H9 (cell line): Measurements from ENCODE around the gene TMPRSS3. TPM values are rescaled to one million over a fixed set of nuclear protein-coding genes. Genes with fewer than 3 reads are reported as not detected.

Experiments
- DNase-seq: peaks from one replicate; pipeline ENCODE4 v3.0.0-alpha.2; 2017
- H2AFZ ChIP-seq: one replicate; pipeline ENCODE4 v1.6.1; 2013; ENCODE audit warnings: mild to moderate bottlenecking, low read length, control low read depth, moderate library complexity
- H2AK5ac ChIP-seq: 2 replicates; pipeline ENCODE4 v1.6.1; 2013; ENCODE audit warnings: low read length, control low read depth, mixed read lengths; ENCODE audit not compliant: insufficient read length
- H2BK120ac ChIP-seq: one replicate; pipeline ENCODE4 v1.6.1; 2013; ENCODE audit warnings: low read depth, mild to moderate bottlenecking, low read length, control low read depth, inconsistent platforms; ENCODE audit not compliant: poor library complexity, severe bottlenecking
- H2BK12ac ChIP-seq: 2 replicates; pipeline ENCODE4 v1.6.1; 2013; ENCODE audit warnings: low read length, control low read depth, mixed read lengths, low read depth; ENCODE audit not compliant: insufficient read length
- H2BK15ac ChIP-seq: 2 replicates; pipeline ENCODE4 v1.6.1; 2013; ENCODE audit warnings: low read depth, low read length, control low read depth
- H2BK20ac ChIP-seq: one replicate; pipeline ENCODE4 v1.6.1; 2013; ENCODE audit warnings: low read depth, mild to moderate bottlenecking, low read length, control low read depth, inconsistent platforms; ENCODE audit not compliant: poor library complexity, severe bottlenecking
- H2BK5ac ChIP-seq: 2 replicates; pipeline ENCODE4 v1.6.1; 2013; ENCODE audit warnings: low read length, control low read depth, mixed read lengths; ENCODE audit not compliant: insufficient read length
- H3K14ac ChIP-seq: 2 replicates; pipeline ENCODE4 v1.6.1; 2013; ENCODE audit warnings: low read length, control low read depth; ENCODE audit not compliant: insufficient read depth
- H3K18ac ChIP-seq: 2 replicates; pipeline ENCODE4 v1.6.1; 2013; ENCODE audit warnings: low read depth, mild to moderate bottlenecking, mixed read lengths, low read length, control low read depth; ENCODE audit not compliant: insufficient read length
- H3K23ac ChIP-seq: 2 replicates; pipeline ENCODE4 v1.6.1; 2013; ENCODE audit warnings: low read length, control low read depth, mixed read lengths, low read depth; ENCODE audit not compliant: insufficient read length
- H3K23me2 ChIP-seq: 2 replicates; pipeline ENCODE4 v1.6.1; 2013; ENCODE audit warnings: low read depth, mild to moderate bottlenecking, mixed read lengths, low read length, control low read depth; ENCODE audit not compliant: insufficient read length, poor library complexity, severe bottlenecking
- H3K27ac ChIP-seq: 2 replicates; pipeline ENCODE4 v1.5.1; 2013; ENCODE audit warnings: low read length, control low read depth, mixed read lengths, low read depth; ENCODE audit not compliant: insufficient read length
- H3K27me3 ChIP-seq: 2 replicates; pipeline ENCODE4 v1.6.1; 2013; ENCODE audit warnings: low read length, control low read depth, inconsistent platforms; ENCODE audit not compliant: insufficient read depth
- H3K4ac ChIP-seq: 2 replicates; pipeline ENCODE4 v1.6.1; 2013; ENCODE audit warnings: low read depth, mild to moderate bottlenecking, control low read depth, inconsistent platforms, low read length, moderate library complexity
- H3K4me1 ChIP-seq: 2 replicates; pipeline ENCODE4 v1.6.1; 2013; ENCODE audit warnings: low read length, control low read depth, inconsistent platforms; ENCODE audit not compliant: insufficient read depth
- H3K4me2 ChIP-seq: 2 replicates; pipeline ENCODE4 v1.6.1; 2013; ENCODE audit warnings: low read length, control low read depth, mixed read lengths; ENCODE audit not compliant: insufficient read length, insufficient read depth
- H3K56ac ChIP-seq: 2 replicates; pipeline ENCODE4 v1.6.1; 2013; ENCODE audit warnings: low read depth, mild to moderate bottlenecking, mixed read lengths, low read length, control low read depth; ENCODE audit not compliant: insufficient read length
- H3K79me1 ChIP-seq: 2 replicates; pipeline ENCODE4 v1.6.1; 2013; ENCODE audit warnings: low read depth, mild to moderate bottlenecking, moderate library complexity, low read length, control low read depth, inconsistent platforms; ENCODE audit not compliant: insufficient read depth, poor library complexity, severe bottlenecking
- H3K79me2 ChIP-seq: 2 replicates; pipeline ENCODE4 v1.6.1; 2013; ENCODE audit warnings: low read length, control low read depth, inconsistent platforms; ENCODE audit not compliant: insufficient read depth
- H3K9ac ChIP-seq: 2 replicates; pipeline ENCODE4 v1.6.1; 2013; ENCODE audit warnings: low read length, control low read depth, mixed read lengths; ENCODE audit not compliant: insufficient read length; ENCODE audit errors: extremely low read depth
- H3K9me3 ChIP-seq: one replicate; pipeline ENCODE4 v1.6.1; 2013; ENCODE audit warnings: low read depth, low read length, inconsistent platforms; ENCODE audit not compliant: control insufficient read depth
- H3T11ph ChIP-seq: one replicate; pipeline ENCODE4 v1.6.1; 2013; ENCODE audit warnings: mild to moderate bottlenecking, low read length, control low read depth, inconsistent platforms
- H4K20me1 ChIP-seq: one replicate; pipeline ENCODE4 v1.6.1; 2013; ENCODE audit not compliant: control insufficient read depth, insufficient read length, insufficient read depth
- H4K5ac ChIP-seq: 2 replicates; pipeline ENCODE4 v1.6.1; 2013; ENCODE audit warnings: low read depth, mild to moderate bottlenecking, mixed read lengths, low read length, control low read depth; ENCODE audit not compliant: insufficient read length
- H4K8ac ChIP-seq: replicated peaks from 2 replicates; pipeline ENCODE4 v1.6.1; 2013; ENCODE audit warnings: low read length, control low read depth, mixed read lengths, low read depth; ENCODE audit not compliant: insufficient read length
- H4K91ac ChIP-seq: 2 replicates; pipeline ENCODE4 v1.6.1; 2013; ENCODE audit warnings: low read depth, mild to moderate bottlenecking, moderate library complexity, mixed read lengths, low read length, control low read depth; ENCODE audit not compliant: insufficient read length
- H3K27ac Mint-ChIP-seq, 3 experiments: 2 replicates in 2 of 3; 3 replicates in 1 of 3; pipeline ENCODE4 v1.8.0; 2020 to 2021; ENCODE audit warnings: mixed read lengths in 3 of 3, mild to moderate bottlenecking in 1 of 3, moderate library complexity in 1 of 3
- H3K27me3 Mint-ChIP-seq: 2 replicates; pipeline ENCODE4 v1.8.0; 2021; ENCODE audit warnings: low read depth, mild to moderate bottlenecking, moderate library complexity, mixed read lengths
- H3K36me3 Mint-ChIP-seq, 3 experiments: 2 replicates in 2 of 3; 3 replicates in 1 of 3; pipeline ENCODE4 v1.8.0; 2020 to 2021; ENCODE audit warnings: low read depth in 3 of 3, mixed read lengths in 3 of 3; ENCODE audit not compliant: insufficient read depth in 1 of 3
- H3K4me1 Mint-ChIP-seq, 2 experiments: 2 replicates each; pipeline ENCODE4 v1.8.0; 2020; ENCODE audit warnings: mixed read lengths in 2 of 2
- H3K4me3 Mint-ChIP-seq, 2 experiments: 2 replicates in 1 of 2; 3 replicates in 1 of 2; pipeline ENCODE4 v1.8.0; 2020 to 2021; ENCODE audit warnings: mild to moderate bottlenecking in 2 of 2, mixed read lengths in 2 of 2, moderate library complexity in 1 of 2
- H3K9me3 Mint-ChIP-seq, 2 experiments: 2 replicates in 1 of 2; 3 replicates in 1 of 2; pipeline ENCODE4 v1.8.0; 2020; ENCODE audit warnings: mild to moderate bottlenecking in 2 of 2, mixed read lengths in 2 of 2, moderate library complexity in 1 of 2
- CTCF ChIP-seq: fragments of 200-600 bp; sonication (generic); conservative IDR thresholded peaks from 3 replicates; pipeline ENCODE4 v1.8.0; 2021; ENCODE audit warnings: antibody characterized with exemption, mild to moderate bottlenecking
- WGBS: extraction: QIAGEN DNeasy Blood & Tissue Kit; methylation state at CpG from one replicate; pipeline ENCODE4 v1.1.7; 2013; ENCODE audit warnings: missing lambda C conversion rate, low lambda C conversion rate, mixed read lengths; ENCODE audit not compliant: insufficient read length; ENCODE audit errors: extremely low coverage; 5-methylcytosine and 5-hydroxymethylcytosine counted together
- total RNA-seq: library from RNA; stranded (reverse); gene quantifications from 2 replicates; pipeline ENCODE4 v1.2.1, GENCODE V29; 2021

Gene TMPRSS3
- total RNA-seq, 1 experiment from 2014 or later = 0.31 TPM

- H2BK5ac ChIP-seq = no peak overlapping the region
- H3K27ac ChIP-seq = no peak overlapping the region
- no peaks in the 10 kb centered on the region for H3K36me3 Mint-ChIP-seq
- H3K79me1 ChIP-seq = no peaks in the 10 kb centered on the region
- H3K27ac Mint-ChIP-seq = peak overlapping the region in 1 of 3 experiments; percentile 68; a peak in 1 of 7 replicates
- no peak overlapping the region for H3K9ac ChIP-seq
- H3K79me2 ChIP-seq = no peaks in the 10 kb centered on the region
- H3K9me3 ChIP-seq = no peaks in the 10 kb centered on the region
- no peak overlapping the region for H4K5ac ChIP-seq
- H2AFZ ChIP-seq = no peak overlapping the region
- peaks cover 1 to 7% of the 10 kb centered on the region in 2 experiments for H3K4me1 Mint-ChIP-seq
- H3K27me3 Mint-ChIP-seq = peaks cover 18% of the 10 kb centered on the region
- no peak overlapping the region for H4K91ac ChIP-seq
- no peak overlapping the region for H4K8ac ChIP-seq
- H4K20me1 ChIP-seq = no peaks in the 10 kb centered on the region
- no peak overlapping the region for H2BK15ac ChIP-seq
- H3K27me3 ChIP-seq = no peaks in the 10 kb centered on the region
- no peak overlapping the region for H3K14ac ChIP-seq
- no peak overlapping the region for H3K4me3 Mint-ChIP-seq
- H2BK120ac ChIP-seq = no peak overlapping the region
- no peak for DNase-seq
- no peak overlapping the region for H3K18ac ChIP-seq
- H3T11ph ChIP-seq = no peak overlapping the region
- no peak overlapping the region for H3K56ac ChIP-seq
- H2BK12ac ChIP-seq = no peak overlapping the region
- no peak for TF ChIP-seq CTCF
- H3K23me2 ChIP-seq = no peaks in the 10 kb centered on the region
- WGBS = no CpG with 5 or more reads among the region's 10 CpGs
- H3K4me2 ChIP-seq = no peak overlapping the region
- H2AK5ac ChIP-seq = no peak overlapping the region
- no peak overlapping the region for H3K23ac ChIP-seq
- H3K4ac ChIP-seq = no peak overlapping the region
- H3K4me1 ChIP-seq = no peaks in the 10 kb centered on the region
- peaks cover 0 to 3% of the 10 kb centered on the region in 2 experiments; a peak in 3 of 5 replicates for H3K9me3 Mint-ChIP-seq
- no peak overlapping the region for H2BK20ac ChIP-seq
These were observed 48.9 kb upstream of the TMPRSS3 start for GRCh38 chr21:42444745-42445059.
